ENCODE data around the gene AKAP13. TPM values are rescaled to one million over a fixed set of nuclear protein-coding genes. Genes with fewer than 3 reads are reported as not detected.

Gene AKAP13
- polyA plus RNA-seq, 1 donor from 2014 or later, result 10.0 TPM

DNA sequence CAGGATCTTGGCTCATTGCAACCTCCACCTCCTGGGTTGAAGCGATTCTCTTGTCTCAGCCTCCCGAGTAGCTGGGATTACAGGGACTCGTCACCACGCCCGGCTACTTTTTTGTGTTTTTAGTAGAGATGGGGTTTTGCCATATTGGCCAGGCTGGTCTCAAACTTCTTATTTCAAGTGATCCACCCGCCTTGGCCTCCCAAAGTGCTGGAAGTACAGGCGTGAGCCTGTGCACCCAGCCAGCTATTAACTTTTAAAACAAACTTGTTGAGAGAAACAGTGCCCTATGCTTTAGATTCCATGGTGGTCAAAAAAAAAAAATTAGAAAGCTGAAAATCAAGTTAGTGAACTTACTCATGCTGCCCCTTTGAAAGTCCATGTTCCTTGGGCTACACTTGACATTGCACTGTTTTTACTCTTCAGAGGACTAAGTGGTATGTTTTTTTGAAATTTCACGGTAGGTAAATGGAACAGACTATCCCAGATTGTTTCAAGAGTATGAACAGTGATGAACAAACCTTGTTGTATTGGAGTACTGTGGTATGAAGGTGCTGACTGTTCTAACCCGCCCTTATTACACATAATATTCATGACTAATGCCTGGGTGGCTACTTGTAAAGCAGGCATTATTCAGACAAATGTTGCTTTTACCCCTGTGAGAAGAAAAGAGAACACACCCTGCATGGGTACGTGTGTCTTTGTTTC lies 207.5 kb downstream of the AKAP13 start:
- no peaks in the 10 kb centered on the region for H3K36me3 ChIP-seq (ENCODE audit: insufficient read depth, low read length)
- H3K27me3 ChIP-seq (ENCODE audit: insufficient read depth, low read depth, low read length), result no peaks in the 10 kb centered on the region
- no peaks in the 10 kb centered on the region for H3K9me2 ChIP-seq (ENCODE audit: insufficient read depth, low read length)
- H3F3A ChIP-seq (ENCODE audit: insufficient read depth, low read length, poor library complexity, severe bottlenecking), result no peaks in the 10 kb centered on the region
- no peak overlapping the region for H3K4me2 ChIP-seq (ENCODE audit: low read length)
- no peak overlapping the region for H3K4me3 ChIP-seq (ENCODE audit: low read length)
- no peaks in the 10 kb centered on the region for H3K79me2 ChIP-seq (replicated peaks; ENCODE audit: insufficient read depth, low read length)
- TF ChIP-seq TAF1 (IDR thresholded peaks at IDR 0.05; ENCODE audit: low read depth), result no peak
- TF ChIP-seq MXI1 (conservative IDR thresholded peaks at IDR 0.05; ENCODE audit: poor library complexity, severe bottlenecking), result no peak
- TF ChIP-seq EP300 (conservative IDR thresholded peaks at IDR 0.05; ENCODE audit: poor library complexity, severe bottlenecking), result no peak
- no peak for TF ChIP-seq SMC3 (conservative IDR thresholded peaks at IDR 0.05; ENCODE audit: poor library complexity)
- no peak for TF ChIP-seq EZH2 (IDR thresholded peaks at IDR 0.05; ENCODE audit: borderline replicate concordance, insufficient read depth, low read length, poor library complexity, severe bottlenecking)
- TF ChIP-seq, protein P1, sequence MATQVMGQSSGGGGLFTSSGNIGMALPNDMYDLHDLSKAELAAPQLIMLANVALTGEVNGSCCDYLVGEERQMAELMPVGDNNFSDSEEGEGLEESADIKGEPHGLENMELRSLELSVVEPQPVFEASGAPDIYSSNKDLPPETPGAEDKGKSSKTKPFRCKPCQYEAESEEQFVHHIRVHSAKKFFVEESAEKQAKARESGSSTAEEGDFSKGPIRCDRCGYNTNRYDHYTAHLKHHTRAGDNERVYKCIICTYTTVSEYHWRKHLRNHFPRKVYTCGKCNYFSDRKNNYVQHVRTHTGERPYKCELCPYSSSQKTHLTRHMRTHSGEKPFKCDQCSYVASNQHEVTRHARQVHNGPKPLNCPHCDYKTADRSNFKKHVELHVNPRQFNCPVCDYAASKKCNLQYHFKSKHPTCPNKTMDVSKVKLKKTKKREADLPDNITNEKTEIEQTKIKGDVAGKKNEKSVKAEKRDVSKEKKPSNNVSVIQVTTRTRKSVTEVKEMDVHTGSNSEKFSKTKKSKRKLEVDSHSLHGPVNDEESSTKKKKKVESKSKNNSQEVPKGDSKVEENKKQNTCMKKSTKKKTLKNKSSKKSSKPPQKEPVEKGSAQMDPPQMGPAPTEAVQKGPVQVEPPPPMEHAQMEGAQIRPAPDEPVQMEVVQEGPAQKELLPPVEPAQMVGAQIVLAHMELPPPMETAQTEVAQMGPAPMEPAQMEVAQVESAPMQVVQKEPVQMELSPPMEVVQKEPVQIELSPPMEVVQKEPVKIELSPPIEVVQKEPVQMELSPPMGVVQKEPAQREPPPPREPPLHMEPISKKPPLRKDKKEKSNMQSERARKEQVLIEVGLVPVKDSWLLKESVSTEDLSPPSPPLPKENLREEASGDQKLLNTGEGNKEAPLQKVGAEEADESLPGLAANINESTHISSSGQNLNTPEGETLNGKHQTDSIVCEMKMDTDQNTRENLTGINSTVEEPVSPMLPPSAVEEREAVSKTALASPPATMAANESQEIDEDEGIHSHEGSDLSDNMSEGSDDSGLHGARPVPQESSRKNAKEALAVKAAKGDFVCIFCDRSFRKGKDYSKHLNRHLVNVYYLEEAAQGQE (IDR thresholded peaks at IDR 0.05; ENCODE audit: borderline replicate concordance), result no peak
- no peak for TF ChIP-seq RAD21 (conservative IDR thresholded peaks at IDR 0.05)
- TF ChIP-seq, protein P2, sequence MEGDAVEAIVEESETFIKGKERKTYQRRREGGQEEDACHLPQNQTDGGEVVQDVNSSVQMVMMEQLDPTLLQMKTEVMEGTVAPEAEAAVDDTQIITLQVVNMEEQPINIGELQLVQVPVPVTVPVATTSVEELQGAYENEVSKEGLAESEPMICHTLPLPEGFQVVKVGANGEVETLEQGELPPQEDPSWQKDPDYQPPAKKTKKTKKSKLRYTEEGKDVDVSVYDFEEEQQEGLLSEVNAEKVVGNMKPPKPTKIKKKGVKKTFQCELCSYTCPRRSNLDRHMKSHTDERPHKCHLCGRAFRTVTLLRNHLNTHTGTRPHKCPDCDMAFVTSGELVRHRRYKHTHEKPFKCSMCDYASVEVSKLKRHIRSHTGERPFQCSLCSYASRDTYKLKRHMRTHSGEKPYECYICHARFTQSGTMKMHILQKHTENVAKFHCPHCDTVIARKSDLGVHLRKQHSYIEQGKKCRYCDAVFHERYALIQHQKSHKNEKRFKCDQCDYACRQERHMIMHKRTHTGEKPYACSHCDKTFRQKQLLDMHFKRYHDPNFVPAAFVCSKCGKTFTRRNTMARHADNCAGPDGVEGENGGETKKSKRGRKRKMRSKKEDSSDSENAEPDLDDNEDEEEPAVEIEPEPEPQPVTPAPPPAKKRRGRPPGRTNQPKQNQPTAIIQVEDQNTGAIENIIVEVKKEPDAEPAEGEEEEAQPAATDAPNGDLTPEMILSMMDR (IDR thresholded peaks at IDR 0.05; ENCODE audit: poor library complexity, severe bottlenecking), result no peak
- TF ChIP-seq POLR2AphosphoS5 (IDR thresholded peaks at IDR 0.05), result no peak
- no peak overlapping the region for H3K27ac ChIP-seq (ENCODE audit: low read length)
- H2AFZ ChIP-seq (ENCODE audit: low read depth, low read length), result no peak overlapping the region
- H3K9ac ChIP-seq (ENCODE audit: low read length), result no peak overlapping the region
- no peaks in the 10 kb centered on the region for H4K20me1 ChIP-seq (ENCODE audit: insufficient read depth)
- H3K9me3 ChIP-seq (ENCODE audit: low read length), result no peaks in the 10 kb centered on the region

DNA sequence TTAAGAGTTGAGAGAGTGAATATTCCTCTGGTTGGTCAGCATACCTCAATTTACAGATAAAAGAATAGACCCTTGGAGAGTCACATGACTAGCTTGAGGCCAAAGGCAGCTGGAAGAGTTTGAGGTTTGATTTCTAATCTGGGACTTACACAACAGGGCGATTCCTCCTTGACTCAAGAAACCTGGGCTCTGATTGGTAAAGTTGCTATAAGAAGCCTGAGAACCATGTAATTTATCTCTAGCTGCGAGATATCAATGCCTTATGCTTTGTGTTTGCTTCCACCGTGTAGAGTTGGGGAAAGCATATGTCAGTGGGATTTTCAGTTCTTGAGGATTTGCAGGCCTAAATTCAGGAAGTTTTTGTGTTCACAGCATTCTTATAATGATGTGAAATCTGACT lies 208.3 kb downstream of the AKAP13 start:
- no peaks in the 10 kb centered on the region for H3K36me3 ChIP-seq (ENCODE audit: insufficient read depth, low read length)
- no peak overlapping the region for H3K4me3 ChIP-seq (ENCODE audit: low read length)
- no peak overlapping the region for H3K4me2 ChIP-seq (ENCODE audit: low read length)
- H4K20me1 ChIP-seq (ENCODE audit: insufficient read depth), result no peaks in the 10 kb centered on the region
- no peaks in the 10 kb centered on the region for H3K79me2 ChIP-seq (replicated peaks; ENCODE audit: insufficient read depth, low read length)
- no peak overlapping the region for H2AFZ ChIP-seq (ENCODE audit: low read depth, low read length)
- H3K27ac ChIP-seq (ENCODE audit: low read length), result no peak overlapping the region
- no peak overlapping the region for H3K9ac ChIP-seq (ENCODE audit: low read length)
- H3K9me2 ChIP-seq (ENCODE audit: insufficient read depth, low read length), result no peaks in the 10 kb centered on the region
- H3K9me3 ChIP-seq (ENCODE audit: low read length), result no peaks in the 10 kb centered on the region
- H3F3A ChIP-seq (ENCODE audit: insufficient read depth, low read length, poor library complexity, severe bottlenecking), result no peaks in the 10 kb centered on the region
- TF ChIP-seq, protein P2 (IDR thresholded peaks at IDR 0.05; ENCODE audit: poor library complexity, severe bottlenecking), result no peak
- no peak for TF ChIP-seq TAF1 (IDR thresholded peaks at IDR 0.05; ENCODE audit: low read depth)
- no peak for TF ChIP-seq POLR2AphosphoS5 (IDR thresholded peaks at IDR 0.05)
- no peak for TF ChIP-seq RAD21 (conservative IDR thresholded peaks at IDR 0.05)
- no peak for TF ChIP-seq MXI1 (conservative IDR thresholded peaks at IDR 0.05; ENCODE audit: poor library complexity, severe bottlenecking)
- no peak for TF ChIP-seq EP300 (conservative IDR thresholded peaks at IDR 0.05; ENCODE audit: poor library complexity, severe bottlenecking)
- no peak for TF ChIP-seq SMC3 (conservative IDR thresholded peaks at IDR 0.05; ENCODE audit: poor library complexity)
- no peak for TF ChIP-seq EZH2 (IDR thresholded peaks at IDR 0.05; ENCODE audit: borderline replicate concordance, insufficient read depth, low read length, poor library complexity, severe bottlenecking)
- H3K27me3 ChIP-seq (ENCODE audit: insufficient read depth, low read depth, low read length), result no peaks in the 10 kb centered on the region

All from neural cell (in vitro differentiated cells).